NCI-H2107 treated with DMSO at 0.1 percent for 48 hours (cell line): ENCODE results near the gene PHF21A.
A peak's percentile ranks its signal among the peaks of the same experiment; 100 is the strongest.

Experiments used
- DNase-seq: peaks from one replicate; lab custom pipeline; 2025; ENCODE audit not compliant: unreplicated experiment; lab: John Stamatoyannopoulos, UW

The PHF21A gene

GRCh38 chr11:46121301-46121723, at the start of gene PHF21A:
Gene PHF21A, minus strand, starts transcription at chr11:46121454. Its CDS starts 37,235 bp downstream, at chr11:46084219.
- peak; percentile 73 for DNase-seq

GRCh38 chr11:46170797-46171196, 49.5 kb upstream of the PHF21A start:
- DNase-seq, result no peak

GRCh38 chr11:46162700-46163099, 41.4 kb upstream of the PHF21A start:
- DNase-seq, result no peak

GRCh38 chr11:46161201-46161600, 39.9 kb upstream of the PHF21A start:
- no peak for DNase-seq

- DNase-seq, result peak; percentile 68
These were observed 38.8 kb upstream of the PHF21A start for GRCh38 chr11:46160100-46160499.

GRCh38 chr11:46159680-46160079, 38.4 kb upstream of the PHF21A start:
- DNase-seq, result no peak

GRCh38 chr11:46149826-46150225, 28.6 kb upstream of the PHF21A start:
- DNase-seq, result no peak

- no peak for DNase-seq
These were observed 28.1 kb upstream of the PHF21A start for GRCh38 chr11:46149342-46149741.

GRCh38 chr11:46144741-46145140, 23.5 kb upstream of the PHF21A start:
- no peak for DNase-seq

GRCh38 chr11:46143049-46143806, 22.0 kb upstream of the PHF21A start:
- no peak for DNase-seq

- no peak for DNase-seq
These were observed 21.3 kb upstream of the PHF21A start for GRCh38 chr11:46142561-46142960.

- DNase-seq, result no peak
These were observed 20.3 kb upstream of the PHF21A start for GRCh38 chr11:46141597-46141996.

GRCh38 chr11:46134540-46134939, 13.3 kb upstream of the PHF21A start:
- DNase-seq, result no peak

GRCh38 chr11:46134061-46134460, 12.8 kb upstream of the PHF21A start:
- DNase-seq, result no peak

- DNase-seq, result no peak
These were observed 11.9 kb upstream of the PHF21A start for GRCh38 chr11:46133119-46133518.

- no peak for DNase-seq
These were observed 9.2 kb upstream of the PHF21A start for GRCh38 chr11:46130286-46130940.

- DNase-seq, result no peak
These were observed 7.9 kb upstream of the PHF21A start for GRCh38 chr11:46129133-46129532.

- no peak for DNase-seq
These were observed 5.9 kb upstream of the PHF21A start for GRCh38 chr11:46127150-46127638.

- no peak for DNase-seq
These were observed 4.0 kb upstream of the PHF21A start for GRCh38 chr11:46125284-46125683.

- no peak for DNase-seq
These were observed 1.9 kb upstream of the PHF21A start for GRCh38 chr11:46122945-46123715.

GRCh38 chr11:46121724-46122477, 647 bp upstream of the PHF21A start:
- DNase-seq, result peak; percentile 42
